ENCODE measurements around the gene CHST11.

- TF ChIP-seq POLR2A (IDR thresholded peaks at IDR 0.05) (no peak), CTCF (IDR thresholded peaks at IDR 0.05) (no peak)
Observed at GRCh38 chr12:104654665-104655609, 198.2 kb downstream of the CHST11 start.
